ENCODE data around the gene PCDHA5.
"Not testable (repeated sequence)": the region's sequence is repeated elsewhere in the genome, so short reads cannot be mapped to it uniquely, and the experiment has no call there.

PCDHA5 gene

DNA sequence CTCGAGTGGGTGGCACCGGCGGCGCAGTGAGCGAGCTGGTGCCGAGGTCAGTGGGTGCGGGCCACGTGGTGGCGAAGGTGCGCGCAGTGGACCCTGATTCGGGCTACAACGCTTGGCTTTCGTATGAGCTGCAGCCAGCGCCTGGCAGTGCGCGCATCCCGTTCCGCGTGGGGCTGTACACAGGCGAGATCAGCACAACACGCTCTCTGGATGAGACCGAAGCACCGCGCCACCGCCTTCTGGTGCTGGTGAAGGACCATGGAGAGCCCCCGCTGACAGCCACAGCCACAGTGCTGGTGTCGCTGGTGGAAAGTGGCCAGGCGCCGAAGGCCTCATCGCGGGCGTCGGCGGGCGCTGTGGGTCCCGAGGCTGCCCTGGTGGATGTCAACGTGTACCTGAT lies 2.1 kb downstream of the PCDHA5 start:
- no peak for DNase-seq

DNA sequence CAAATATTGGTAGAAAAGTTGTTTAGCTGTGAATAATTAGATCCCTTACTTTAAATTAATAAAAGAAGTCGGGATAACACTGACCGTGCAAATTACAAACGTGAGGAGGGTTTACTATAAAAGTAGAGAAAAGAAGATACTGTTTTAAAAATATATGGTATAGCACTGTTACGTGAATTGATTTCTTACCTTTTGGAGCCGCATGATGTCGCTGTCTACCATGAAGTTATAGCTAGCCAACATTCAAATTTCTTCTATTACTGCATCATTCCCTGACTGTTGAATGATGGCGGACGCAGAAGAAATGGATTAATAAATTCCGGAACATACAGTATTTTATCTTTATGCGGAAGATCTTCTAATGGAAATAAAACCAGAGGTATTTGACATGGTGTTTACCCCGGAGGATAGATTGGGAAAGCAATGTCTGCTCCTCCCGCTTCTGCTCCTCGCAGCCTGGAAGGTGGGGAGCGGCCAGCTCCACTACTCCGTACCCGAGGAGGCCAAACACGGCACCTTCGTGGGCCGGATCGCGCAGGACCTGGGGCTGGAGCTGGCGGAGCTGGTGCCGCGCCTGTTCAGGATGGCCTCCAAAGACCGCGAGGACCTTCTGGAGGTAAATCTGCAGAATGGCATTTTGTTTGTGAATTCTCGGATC lies 6.4 kb downstream of the PCDHA5 start, which contains the start of gene PCDHA6:
Gene PCDHA6, plus strand, starts transcription at position 257 of the 658 bp plus-strand sequence. Its CDS starts 132 bp downstream, at position 389.
- DNase-seq, result peak in 1 of 14 donors; percentile 17

- no peak for DNase-seq
Observed at GRCh38 chr5:140828362-140828737, 6.9 kb downstream of the PCDHA5 start.

DNA sequence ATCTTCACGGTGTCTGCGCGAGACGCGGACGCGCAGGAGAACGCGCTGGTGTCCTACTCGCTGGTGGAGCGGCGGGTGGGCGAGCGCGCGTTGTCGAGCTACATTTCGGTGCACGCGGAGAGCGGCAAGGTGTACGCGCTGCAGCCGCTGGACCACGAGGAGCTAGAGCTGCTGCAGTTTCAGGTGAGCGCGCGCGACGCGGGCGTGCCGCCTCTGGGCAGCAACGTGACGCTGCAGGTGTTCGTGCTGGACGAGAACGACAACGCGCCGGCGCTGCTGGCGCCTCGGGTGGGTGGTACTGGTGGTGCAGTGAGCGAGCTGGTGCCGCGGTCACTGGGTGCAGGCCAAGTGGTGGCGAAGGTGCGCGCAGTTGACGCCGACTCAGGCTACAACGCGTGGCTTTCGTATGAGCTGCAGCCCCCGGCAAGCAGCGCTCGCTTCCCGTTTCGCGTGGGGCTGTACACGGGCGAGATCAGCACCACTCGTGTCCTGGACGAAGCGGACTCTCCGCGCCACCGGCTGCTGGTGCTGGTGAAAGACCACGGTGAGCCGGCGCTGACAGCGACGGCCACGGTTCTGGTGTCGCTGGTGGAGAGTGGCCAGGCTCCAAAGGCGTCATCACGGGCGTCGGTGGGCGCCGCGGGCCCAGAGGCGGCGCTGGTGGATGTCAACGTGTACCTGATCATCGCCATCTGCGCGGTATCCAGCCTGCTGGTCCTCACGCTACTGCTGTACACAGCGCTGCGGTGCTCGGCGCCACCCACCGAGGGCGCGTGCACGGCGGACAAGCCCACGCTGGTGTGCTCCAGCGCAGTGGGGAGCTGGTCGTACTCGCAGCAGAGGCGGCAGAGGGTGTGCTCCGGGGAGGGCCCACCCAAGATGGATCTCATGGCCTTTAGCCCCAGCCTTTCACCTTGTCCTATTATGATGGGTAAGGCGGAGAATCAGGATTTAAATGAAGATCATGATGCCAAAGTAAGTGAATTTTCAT lies 8.4 kb downstream of the PCDHA5 start:
- not testable (repeated sequence) for DNase-seq

DNA sequence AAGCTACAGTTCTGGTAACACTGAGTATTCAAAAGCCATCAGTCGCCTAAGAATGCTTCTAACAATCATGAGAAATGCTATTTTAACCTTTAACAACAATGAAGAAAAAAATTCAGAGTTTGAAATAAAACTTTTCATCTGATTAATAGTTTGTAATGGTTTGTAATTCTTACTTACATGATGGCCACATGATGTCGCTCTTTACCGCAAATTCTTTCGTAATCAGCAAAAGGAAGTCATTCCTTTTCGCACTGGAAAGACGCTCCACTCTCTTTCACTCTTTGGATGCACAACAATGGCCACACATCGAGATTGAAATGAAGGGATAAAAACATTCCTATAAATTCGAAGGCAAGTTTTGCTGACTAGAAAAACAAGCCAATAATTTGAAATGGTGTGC lies 12.6 kb downstream of the PCDHA5 start, which contains the start of gene PCDHA7:
Gene PCDHA7, plus strand, starts transcription at position 277 of the 400 bp plus-strand sequence. Its CDS starts 115 bp downstream, at position 392.
- DNase-seq, result peak in 1 of 14 donors; percentile 1

- peak in 1 of 14 donors; percentile 2 for DNase-seq
Observed at GRCh38 chr5:140834439-140835008, 13.1 kb downstream of the PCDHA5 start.

- DNase-seq, result no peak
Observed at GRCh38 chr5:140835622-140836510, 14.5 kb downstream of the PCDHA5 start.

DNA sequence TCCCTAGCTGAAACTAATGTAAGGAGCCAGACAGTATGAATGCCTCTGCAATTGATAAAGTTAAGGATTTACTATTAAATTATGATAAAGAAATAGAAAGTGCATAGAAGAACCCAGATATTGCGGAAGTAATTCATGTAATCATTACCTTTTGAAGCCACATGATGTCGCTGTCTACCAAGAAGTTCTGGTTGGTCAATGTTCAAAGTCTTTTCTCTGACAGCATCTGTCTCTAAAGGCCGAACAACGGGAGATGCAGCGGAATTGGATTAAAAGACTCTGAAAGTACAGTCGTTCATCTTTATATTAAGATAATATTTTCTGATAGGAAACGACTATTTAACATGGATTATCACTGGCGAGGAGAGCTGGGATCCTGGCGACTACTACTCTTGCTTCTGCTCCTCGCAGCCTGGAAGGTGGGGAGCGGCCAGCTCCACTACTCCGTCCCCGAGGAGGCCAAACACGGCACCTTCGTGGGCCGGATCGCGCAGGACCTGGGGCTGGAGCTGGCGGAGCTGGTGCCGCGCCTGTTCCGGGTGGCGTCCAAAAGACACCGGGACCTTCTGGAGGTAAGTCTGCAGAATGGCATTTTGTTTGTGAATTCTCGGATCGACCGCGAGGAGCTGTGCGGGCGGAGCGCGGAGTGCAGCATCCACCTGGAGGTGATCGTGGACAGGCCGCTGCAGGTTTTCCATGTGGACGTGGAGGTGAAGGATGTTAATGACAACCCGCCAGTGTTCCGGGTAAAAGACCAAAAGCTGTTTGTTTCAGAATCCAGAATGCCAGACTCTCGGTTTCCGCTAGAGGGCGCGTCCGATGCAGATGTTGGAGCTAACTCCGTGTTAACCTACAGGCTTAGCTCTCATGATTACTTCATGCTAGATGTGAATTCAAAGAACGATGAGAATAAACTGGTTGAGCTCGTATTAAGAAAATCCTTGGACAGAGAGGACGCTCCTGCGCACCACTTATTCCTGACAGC lies 19.9 kb downstream of the PCDHA5 start, which contains the start of gene PCDHA8:
Gene PCDHA8, plus strand, starts transcription at position 210 of the 985 bp plus-strand sequence. Its CDS starts 135 bp downstream, at position 345.
- DNase-seq, result peak in 2 of 14 donors; percentile 2 to 11

DNA sequence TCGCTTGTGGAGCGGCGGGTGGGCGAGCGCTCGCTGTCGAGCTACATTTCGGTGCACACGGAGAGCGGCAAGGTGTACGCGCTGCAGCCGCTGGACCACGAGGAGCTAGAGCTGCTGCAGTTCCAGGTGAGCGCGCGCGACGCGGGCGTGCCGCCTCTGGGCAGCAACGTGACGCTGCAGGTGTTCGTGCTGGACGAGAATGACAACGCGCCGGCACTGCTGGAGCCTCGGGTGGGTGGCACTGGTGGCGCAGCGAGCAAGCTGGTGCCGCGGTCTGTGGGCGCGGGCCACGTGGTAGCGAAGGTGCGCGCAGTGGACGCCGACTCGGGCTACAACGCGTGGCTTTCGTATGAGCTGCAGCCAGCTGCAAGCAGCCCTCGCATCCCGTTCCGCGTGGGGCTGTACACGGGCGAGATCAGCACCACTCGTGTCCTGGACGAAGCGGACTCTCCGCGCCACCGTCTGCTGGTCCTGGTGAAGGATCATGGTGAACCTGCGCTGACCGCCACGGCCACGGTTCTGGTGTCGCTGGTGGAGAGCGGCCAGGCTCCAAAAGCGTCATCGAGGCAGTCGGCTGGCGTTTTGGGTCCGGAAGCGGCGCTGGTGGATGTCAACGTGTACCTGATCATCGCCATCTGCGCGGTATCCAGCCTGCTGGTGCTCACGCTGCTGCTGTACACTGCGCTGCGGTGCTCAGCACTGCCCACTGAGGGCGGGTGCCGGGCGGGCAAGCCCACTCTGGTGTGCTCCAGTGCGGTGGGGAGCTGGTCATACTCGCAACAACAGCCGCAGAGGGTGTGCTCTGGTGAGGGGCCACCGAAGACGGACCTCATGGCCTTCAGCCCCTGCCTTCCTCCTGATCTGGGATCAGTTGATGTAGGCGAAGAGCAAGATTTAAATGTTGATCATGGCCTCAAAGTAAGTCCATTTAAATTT lies 21.7 kb downstream of the PCDHA5 start:
- DNase-seq, result no peak

DNA sequence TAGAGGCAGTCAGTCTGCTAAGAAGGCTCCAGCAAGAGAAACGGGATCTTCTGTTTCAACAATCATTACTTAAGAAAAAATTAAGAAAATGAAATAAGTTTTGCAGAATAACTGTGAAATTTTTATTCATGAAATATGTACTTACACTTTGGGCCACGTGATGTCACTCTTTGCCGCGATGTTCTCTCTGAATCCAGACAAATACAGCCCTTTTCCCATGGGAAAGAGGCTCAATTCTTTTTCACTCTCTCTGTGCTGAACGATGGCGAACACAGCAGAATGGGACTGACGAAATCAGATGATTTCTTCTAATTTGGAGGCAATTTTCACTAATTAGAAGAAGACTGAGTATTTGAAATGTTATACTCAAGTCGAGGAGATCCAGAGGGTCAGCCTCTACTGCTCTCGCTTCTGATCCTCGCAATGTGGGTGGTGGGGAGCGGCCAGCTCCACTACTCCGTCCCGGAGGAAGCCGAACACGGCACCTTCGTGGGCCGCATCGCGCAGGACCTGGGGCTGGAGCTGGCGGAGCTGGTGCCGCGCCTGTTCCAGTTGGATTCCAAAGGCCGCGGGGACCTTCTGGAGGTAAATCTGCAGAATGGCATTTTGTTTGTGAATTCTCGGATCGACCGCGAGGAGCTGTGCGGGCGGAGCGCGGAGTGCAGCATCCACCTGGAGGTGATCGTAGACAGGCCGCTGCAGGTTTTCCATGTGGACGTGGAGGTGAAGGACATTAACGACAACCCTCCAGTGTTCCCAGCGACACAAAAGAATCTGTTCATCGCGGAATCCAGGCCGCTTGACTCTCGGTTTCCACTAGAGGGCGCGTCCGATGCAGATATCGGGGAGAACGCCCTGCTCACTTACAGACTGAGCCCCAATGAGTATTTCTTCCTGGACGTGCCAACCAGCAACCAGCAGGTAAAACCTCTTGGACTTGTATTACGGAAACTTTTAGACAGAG lies 27.0 kb downstream of the PCDHA5 start, which contains the start of gene PCDHA9:
Gene PCDHA9, plus strand, starts transcription at position 244 of the 964 bp plus-strand sequence. Its CDS starts 114 bp downstream, at position 358.
- DNase-seq, result peak in 1 of 14 donors; percentile 19

DNA sequence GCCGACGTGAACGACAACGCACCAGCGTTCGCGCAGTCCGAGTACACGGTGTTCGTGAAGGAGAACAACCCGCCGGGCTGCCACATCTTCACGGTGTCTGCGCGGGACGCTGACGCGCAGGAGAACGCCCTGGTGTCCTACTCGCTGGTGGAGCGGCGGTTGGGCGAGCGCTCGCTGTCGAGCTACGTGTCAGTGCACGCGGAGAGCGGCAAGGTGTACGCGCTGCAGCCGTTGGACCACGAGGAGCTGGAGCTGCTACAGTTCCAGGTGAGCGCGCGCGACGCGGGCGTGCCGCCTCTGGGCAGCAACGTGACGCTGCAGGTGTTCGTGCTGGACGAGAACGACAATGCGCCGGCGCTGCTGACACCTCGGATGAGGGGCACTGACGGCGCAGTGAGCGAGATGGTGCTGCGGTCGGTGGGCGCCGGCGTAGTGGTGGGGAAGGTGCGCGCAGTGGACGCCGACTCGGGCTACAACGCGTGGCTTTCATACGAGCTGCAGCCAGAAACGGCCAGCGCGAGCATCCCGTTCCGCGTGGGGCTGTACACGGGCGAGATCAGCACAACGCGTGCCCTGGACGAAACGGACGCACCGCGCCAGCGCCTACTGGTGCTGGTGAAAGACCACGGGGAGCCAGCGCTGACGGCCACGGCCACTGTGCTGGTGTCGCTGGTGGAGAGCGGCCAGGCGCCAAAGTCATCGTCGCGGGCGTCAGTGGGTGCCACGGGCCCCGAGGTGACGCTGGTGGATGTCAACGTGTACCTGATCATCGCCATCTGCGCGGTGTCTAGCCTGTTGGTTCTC lies 28.6 kb downstream of the PCDHA5 start:
- DNase-seq, result not testable (repeated sequence)

GRCh38 chr5:140855772-140856674 lies 34.6 kb downstream of the PCDHA5 start, which contains the start of gene PCDHA10:
Gene PCDHA10 (plus strand): TSS chr5:140855897. CDS start chr5:140856049, 152 bp downstream.
- peak in 1 of 14 donors; percentile 6 for DNase-seq

DNA sequence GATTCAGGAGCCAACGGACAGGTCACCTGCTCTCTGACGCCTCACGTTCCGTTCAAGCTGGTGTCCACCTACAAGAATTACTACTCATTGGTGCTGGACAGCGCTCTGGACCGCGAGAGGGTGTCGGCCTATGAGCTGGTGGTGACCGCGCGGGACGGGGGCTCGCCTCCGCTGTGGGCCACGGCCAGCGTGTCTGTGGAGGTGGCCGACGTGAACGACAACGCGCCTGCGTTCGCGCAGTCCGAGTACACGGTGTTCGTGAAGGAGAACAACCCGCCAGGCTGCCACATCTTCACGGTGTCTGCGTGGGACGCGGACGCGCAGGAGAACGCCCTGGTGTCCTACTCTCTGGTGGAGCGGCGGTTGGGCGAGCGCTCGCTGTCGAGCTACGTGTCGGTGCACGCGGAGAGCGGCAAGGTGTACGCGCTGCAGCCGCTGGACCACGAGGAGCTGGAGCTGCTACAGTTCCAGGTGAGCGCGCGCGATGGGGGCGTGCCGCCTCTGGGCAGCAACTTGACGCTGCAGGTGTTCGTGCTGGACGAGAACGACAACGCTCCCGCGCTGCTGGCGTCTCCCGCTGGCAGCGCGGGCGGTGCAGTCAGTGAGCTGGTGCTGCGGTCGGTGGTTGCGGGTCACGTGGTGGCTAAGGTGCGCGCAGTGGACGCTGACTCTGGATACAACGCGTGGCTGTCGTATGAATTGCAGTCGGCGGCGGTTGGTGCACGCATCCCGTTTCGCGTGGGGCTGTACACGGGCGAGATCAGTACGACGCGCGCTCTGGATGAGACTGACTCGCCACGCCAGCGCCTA lies 36.0 kb downstream of the PCDHA5 start:
- no peak for DNase-seq

DNA sequence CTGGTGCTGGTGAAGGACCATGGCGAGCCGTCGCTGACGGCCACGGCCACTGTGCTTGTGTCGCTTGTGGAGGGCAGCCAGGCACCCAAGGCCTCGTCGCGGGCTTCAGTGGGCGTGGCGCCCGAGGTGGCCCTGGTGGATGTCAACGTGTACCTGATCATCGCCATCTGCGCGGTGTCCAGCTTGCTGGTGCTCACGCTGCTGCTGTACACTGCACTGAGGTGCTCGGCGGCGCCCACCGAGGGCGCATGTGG lies 36.5 kb downstream of the PCDHA5 start:
- no peak for DNase-seq

Measured in C1 segment of cervical spinal cord (tissue), 14 donors.